Spleen (tissue), 7 donors: Measurements from ENCODE around the gene POLN.

Experiments used
- CTCF ChIP-seq, 11 experiments: fragments of 200-600 bp in 7 of 11; fragments of 450-650 bp in 4 of 11; sonication (generic) in 4 of 11; IDR thresholded peaks in 8 of 11; conservative IDR thresholded peaks in 3 of 11; 1 replicate in 7 of 11; 2 replicates in 4 of 11; pipeline versions ENCODE4 v1.4.0 to v1.8.0; 2016 to 2021; ENCODE audit warnings: antibody characterized with exemption in 11 of 11, inconsistent platforms in 4 of 11, mild to moderate bottlenecking in 1 of 11
- POLR2A ChIP-seq, 3 donors: fragments of 450-650 bp; IDR thresholded peaks; one replicate each; pipeline ENCODE4 v1.5.1; 2017; ENCODE audit warnings: antibody characterized with exemption in 3 of 3, mild to moderate bottlenecking in 1 of 3
- POLR2AphosphoS5 ChIP-seq, 3 donors: sonication (generic); formaldehyde crosslinking; IDR thresholded peaks; one replicate each; pipeline ENCODE4 v1.5.1; 2017; ENCODE audit warnings: antibody characterized with exemption in 3 of 3
- donor health status: DM: no; HTN: no; CAD: no; lungs with moderate emphysema.
- donor health status: DM: no; HTN: no; CAD: no.
- donor health status: DM: no; HTN: no; CAD: no.

- no peak for TF ChIP-seq CTCF (IDR thresholded peaks at IDR 0.05 in 8 of 11, conservative IDR thresholded peaks at IDR 0.05 in 3 of 11)
- no peak for TF ChIP-seq POLR2A (IDR thresholded peaks at IDR 0.05)
- no peak for TF ChIP-seq POLR2AphosphoS5 (IDR thresholded peaks at IDR 0.05)
Measured at GRCh38 chr4:2040391-2041238, 201.3 kb downstream of the POLN start.
